Fibroblast of villous mesenchyme (primary cell): ENCODE data around the gene SH3BGRL2. TPM values are rescaled to one million over a fixed set of nuclear protein-coding genes. Genes with fewer than 3 reads are reported as not detected.

Source experiments
- DNase-seq: peaks from one replicate; pipeline ENCODE4 v3.0.0-alpha.2; 2010; ENCODE audit warnings: low read depth
- H3K4me3 ChIP-seq: 2 replicates; pipeline ENCODE4 v1.5.1; 2011; ENCODE audit warnings: low read depth, mild to moderate bottlenecking, low read length
- CTCF ChIP-seq: IDR thresholded peaks from 2 replicates; pipeline ENCODE4 v1.5.1; 2012; ENCODE audit warnings: low read depth, mild to moderate bottlenecking, low read length; ENCODE audit not compliant: insufficient read depth
- total RNA-seq: library from RNA; depleted of rRNA; stranded (reverse); fragments of >200 nt; gene quantifications from 2 replicates; pipeline ENCODE4 v1.2.3, GENCODE V29; 2012

Gene SH3BGRL2
- total RNA-seq, 1 donor: 2.6 TPM

GRCh38 chr6:79646006-79646405 is 14.9 kb downstream of the SH3BGRL2 start:
- DNase-seq: no peak
- TF ChIP-seq CTCF: no peak
- H3K4me3 ChIP-seq: no peak overlapping the region

- DNase-seq: no peak
These were observed 15.4 kb downstream of the SH3BGRL2 start for GRCh38 chr6:79646561-79646960.

DNA sequence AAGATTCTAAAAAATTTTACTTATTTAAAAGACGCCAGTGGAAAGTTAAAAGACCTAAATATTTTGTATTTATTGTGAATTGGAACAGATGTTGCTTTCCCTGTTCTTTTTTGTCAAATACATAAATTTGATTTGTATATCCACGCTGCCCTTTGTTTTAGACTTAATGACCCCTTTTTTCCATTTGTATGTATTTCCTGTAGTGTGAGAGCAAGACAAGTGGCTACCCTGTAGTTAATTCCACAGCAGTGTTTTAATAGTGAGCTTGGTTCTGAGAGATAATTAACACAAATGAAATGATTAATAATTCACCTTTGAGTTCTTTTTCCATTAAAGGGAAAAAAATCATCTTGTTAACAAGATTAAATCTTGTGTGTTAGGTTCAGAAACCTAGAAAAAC is 16.6 kb downstream of the SH3BGRL2 start:
- no peak for DNase-seq
- no peak for TF ChIP-seq CTCF
- H3K4me3 ChIP-seq: no peak overlapping the region

More at GRCh38 chr6:79646561-79646960, 15.4 kb downstream of the SH3BGRL2 start:
- TF ChIP-seq CTCF: no peak
- no peak overlapping the region for H3K4me3 ChIP-seq

GRCh38 chr6:79648328-79648727 is 17.2 kb downstream of the SH3BGRL2 start:
- H3K4me3 ChIP-seq: no peak overlapping the region
- no peak for TF ChIP-seq CTCF
- DNase-seq: no peak

DNA sequence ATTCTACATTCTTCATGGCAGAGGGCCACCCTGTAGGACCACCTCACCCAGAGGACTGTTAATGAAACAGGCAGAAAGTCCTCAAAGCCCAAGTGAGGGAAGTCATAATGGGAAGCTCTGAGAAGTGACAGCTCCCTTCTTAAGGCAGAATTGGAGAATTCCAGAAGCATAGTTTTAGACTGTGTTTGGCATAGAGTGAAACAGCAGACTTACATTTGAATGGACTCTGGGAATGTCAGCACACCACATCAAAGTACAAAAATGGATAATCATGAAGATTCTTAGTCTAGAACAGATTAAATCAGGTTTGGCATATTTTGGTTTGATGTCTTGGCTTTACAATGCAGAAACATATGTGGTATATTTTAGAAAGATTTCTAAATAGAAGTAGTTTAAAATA is 17.9 kb downstream of the SH3BGRL2 start:
- DNase-seq: no peak
- no peak overlapping the region for H3K4me3 ChIP-seq
- TF ChIP-seq CTCF: no peak

GRCh38 chr6:79650950-79651349 is 19.8 kb downstream of the SH3BGRL2 start:
- H3K4me3 ChIP-seq: no peak overlapping the region
- TF ChIP-seq CTCF: no peak

GRCh38 chr6:79656134-79656533 is 25.0 kb downstream of the SH3BGRL2 start:
- no peak for TF ChIP-seq CTCF
- H3K4me3 ChIP-seq: no peak overlapping the region
- no peak for DNase-seq

More at GRCh38 chr6:79650950-79651349, 19.8 kb downstream of the SH3BGRL2 start:
- DNase-seq: no peak
